Natural killer cell (primary cell): ENCODE results near the gene PPFIA3. TPM values are rescaled to one million over a fixed set of nuclear protein-coding genes. Genes with fewer than 3 reads are reported as not detected.
A peak's percentile ranks its signal among the peaks of the same experiment; 100 is the strongest.
"Not testable (repeated sequence)": the region's sequence is repeated elsewhere in the genome, so short reads cannot be mapped to it uniquely, and the experiment has no call there.

Experiments used
- ATAC-seq, 3 donors: fragments of 150-1000 bp in 2 of 3; fragments of 200-7000 bp in 1 of 3; cut with Tn5 transposase; 1 replicate in 1 of 3; 2 replicates in 2 of 3; pipeline ENCODE4 v1.10.0; 2021; ENCODE audit warnings: mild to moderate bottlenecking in 2 of 3, moderate library complexity in 2 of 3
- DNase-seq, 2 donors: peaks; one replicate each; pipeline versions ENCODE4 v3.0.0 to v3.0.0-alpha.2; 2013 to 2021; ENCODE audit warnings: mixed read lengths in 1 of 2
- H3K27ac ChIP-seq: one replicate; pipeline ENCODE4 v1.5.1; 2013; ENCODE audit warnings: mild to moderate bottlenecking, low read length
- H3K27me3 ChIP-seq: one replicate; pipeline ENCODE4 v1.6.1; 2013; ENCODE audit warnings: low read length; ENCODE audit not compliant: control insufficient read depth, insufficient read depth
- H3K36me3 ChIP-seq: one replicate; pipeline ENCODE4 v1.6.1; 2013; ENCODE audit warnings: low read length; ENCODE audit not compliant: control insufficient read depth, insufficient read depth
- H3K4me1 ChIP-seq: one replicate; pipeline ENCODE4 v1.6.1; 2013; ENCODE audit warnings: low read length; ENCODE audit not compliant: control insufficient read depth, insufficient read depth
- H3K4me3 ChIP-seq: one replicate; pipeline ENCODE4 v1.5.1; 2013; ENCODE audit warnings: low read length
- H3K9me3 ChIP-seq: one replicate; pipeline ENCODE4 v1.6.1; 2013; ENCODE audit warnings: low read length; ENCODE audit not compliant: control insufficient read depth, insufficient read depth
- H3K27ac Mint-ChIP-seq, 2 donors: one replicate each; pipeline ENCODE4 v1.8.0; 2022; ENCODE audit warnings: mild to moderate bottlenecking in 2 of 2, mixed read lengths in 2 of 2, moderate library complexity in 1 of 2
- H3K27me3 Mint-ChIP-seq, 2 donors: one replicate each; pipeline ENCODE4 v1.8.0; 2022; ENCODE audit warnings: low read depth in 2 of 2, mixed read lengths in 2 of 2
- H3K36me3 Mint-ChIP-seq: one replicate; pipeline ENCODE4 v1.8.0; 2022; ENCODE audit warnings: mixed read lengths
- H3K4me1 Mint-ChIP-seq, 2 donors: one replicate each; pipeline ENCODE4 v1.8.0; 2022; ENCODE audit warnings: mixed read lengths in 2 of 2
- H3K4me3 Mint-ChIP-seq: one replicate; pipeline ENCODE4 v1.8.0; 2022; ENCODE audit warnings: mild to moderate bottlenecking, moderate library complexity, mixed read lengths
- H3K9me3 Mint-ChIP-seq, 2 donors: one replicate each; pipeline ENCODE4 v1.8.0; 2022; ENCODE audit warnings: mixed read lengths in 2 of 2
- CTCF ChIP-seq: fragments of 200-600 bp; IDR thresholded peaks from one replicate; pipeline ENCODE4 v1.8.0; 2022; ENCODE audit warnings: antibody characterized with exemption
- WGBS: methylation state at CpG from one replicate; pipeline ENCODE4 v1.1.7; 2013; ENCODE audit warnings: missing lambda C conversion rate; ENCODE audit not compliant: insufficient coverage; 5-methylcytosine and 5-hydroxymethylcytosine counted together
- intact Hi-C: fragments of 100-400 bp; cut with micrococcal nuclease; formaldehyde crosslinking; loops from one replicate; pipeline ENCODE4 v1.14.2; 2022
- total RNA-seq, 4 donors: library from RNA; stranded (reverse); fragments of 120-200 nt in 1 of 4; gene quantifications; one replicate each; pipeline versions ENCODE4 v1.2.3 to v1.2.4, GENCODE V29; 2013 to 2022

Gene PPFIA3
- total RNA-seq, 3 donors from 2014 or later (not counting 1 experiment from before 2014, with no cell fraction given) = 5.3 to 5.5 (median 5.3) TPM

GRCh38 chr19:49145573-49146407, 26.4 kb downstream of the PPFIA3 start:
- no peak overlapping the region for H3K4me3 Mint-ChIP-seq
- intact Hi-C loops = loop anchor here (1.0 to 10.0 kb wide), 2 partner anchors 48 to 151 kb away; partner anchors contain the start of genes GYS1 and RUVBL2
- no peaks in the 10 kb centered on the region for H3K9me3 Mint-ChIP-seq
- peaks cover 29 to 47% of the 10 kb centered on the region in 2 donors for H3K4me1 Mint-ChIP-seq
- Histone ChIP-seq H3K4me1 (peaks cover 43% of the 10 kb centered on the region), H3K9me3 (no peaks in the 10 kb centered on the region), H3K36me3 (no peaks in the 10 kb centered on the region), H3K4me3 (no peak overlapping the region), H3K27me3 (peaks cover 25% of the 10 kb centered on the region), H3K27ac (no peak overlapping the region)
- DNase-seq (peak; percentile 80 to 83), ATAC-seq (peak; percentile 48 to 69 (median 50))
- no peaks in the 10 kb centered on the region for H3K36me3 Mint-ChIP-seq
- peak; percentile 92 for TF ChIP-seq CTCF
- 8% methylated on average over 30 of the region's 30 CpGs for WGBS
- H3K27ac Mint-ChIP-seq = peak overlapping the region in 1 of 2 donors; percentile 10
- peaks cover 18 to 47% of the 10 kb centered on the region in 2 donors for H3K27me3 Mint-ChIP-seq

- ATAC-seq, H3K9me3 ChIP-seq, H3K4me3 Mint-ChIP-seq, H3K4me3 ChIP-seq, H3K36me3 Mint-ChIP-seq, H3K27ac Mint-ChIP-seq, H3K27ac ChIP-seq, H3K9me3 Mint-ChIP-seq, DNase-seq, H3K36me3 ChIP-seq: not testable (repeated sequence)
- H3K4me1 Mint-ChIP-seq = peaks cover 32 to 53% of the 10 kb centered on the region in 2 donors
- 63% methylated on average over 7 of the region's 7 CpGs for WGBS
- intact Hi-C loops = loop anchor here (10.0 kb wide), 1 partner anchor 152 kb away; the partner anchor contains the start of genes GYS1 and RUVBL2
- peaks cover 27% of the 10 kb centered on the region for H3K27me3 ChIP-seq
- peaks cover 18 to 46% of the 10 kb centered on the region in 2 donors for H3K27me3 Mint-ChIP-seq
- peaks cover 49% of the 10 kb centered on the region for H3K4me1 ChIP-seq
Observed at GRCh38 chr19:49146408-49146770, 27.0 kb downstream of the PPFIA3 start.

GRCh38 chr19:49148044-49148682, 28.8 kb downstream of the PPFIA3 start:
- Mint-ChIP-seq H3K9me3 (no peaks in the 10 kb centered on the region), H3K4me1 (peaks cover 28 to 54% of the 10 kb centered on the region in 2 donors), H3K27me3 (peaks cover 11 to 42% of the 10 kb centered on the region in 2 donors), H3K4me3 (peak overlapping the region; percentile 77), H3K27ac (no peak overlapping the region), H3K36me3 (no peaks in the 10 kb centered on the region)
- WGBS = 80% methylated on average over 11 of the region's 11 CpGs
- no peak overlapping the region for H3K27ac ChIP-seq
- DNase-seq (no peak), ATAC-seq (no peak)
- H3K4me3 ChIP-seq = no peak overlapping the region
- TF ChIP-seq CTCF = no peak
- H3K36me3 ChIP-seq = no peaks in the 10 kb centered on the region
- peaks cover 27% of the 10 kb centered on the region for H3K27me3 ChIP-seq
- H3K4me1 ChIP-seq = peaks cover 47% of the 10 kb centered on the region
- H3K9me3 ChIP-seq = no peaks in the 10 kb centered on the region
- intact Hi-C loops = loop anchor here (10.0 kb wide), 1 partner anchor 153 kb away; the partner anchor contains the start of genes GYS1 and RUVBL2
